ENCODE results near the gene METRNL.

DNA sequence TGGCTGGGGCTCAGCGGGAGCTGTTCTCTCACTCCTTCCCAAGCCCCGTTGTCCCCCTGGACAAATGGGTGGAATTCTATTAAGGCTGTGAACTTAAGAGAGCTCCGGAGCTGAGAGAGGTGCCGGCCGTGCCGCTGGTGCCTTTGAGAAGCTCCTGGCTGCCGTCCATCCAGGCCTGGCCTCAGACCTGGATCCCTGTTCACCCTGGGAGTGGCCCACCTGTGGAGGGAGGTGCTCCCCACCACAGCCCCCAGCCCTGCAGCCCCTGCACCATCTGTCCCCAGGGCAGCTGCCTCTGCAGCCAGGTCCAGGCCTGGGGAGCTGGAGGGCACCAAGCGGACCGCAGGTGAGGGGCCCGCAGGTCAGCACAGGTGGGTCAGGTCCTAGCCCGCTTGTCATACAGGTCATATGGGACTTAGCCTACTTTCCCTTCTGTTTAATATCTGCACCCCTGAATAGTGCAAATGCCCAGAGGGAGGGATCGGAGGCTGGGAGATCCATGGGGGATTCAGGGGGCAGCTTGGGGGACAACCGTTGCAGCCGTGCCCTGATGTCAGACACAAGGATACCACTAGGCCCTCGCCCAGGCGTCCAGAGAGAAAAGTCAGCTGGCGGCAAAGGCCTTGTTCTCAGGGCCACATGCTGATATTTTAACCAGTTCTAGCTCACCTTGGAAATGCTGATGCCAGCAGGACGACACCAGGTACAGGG, 15.2 kb upstream of the METRNL start:
- TF ChIP-seq, protein P1, sequence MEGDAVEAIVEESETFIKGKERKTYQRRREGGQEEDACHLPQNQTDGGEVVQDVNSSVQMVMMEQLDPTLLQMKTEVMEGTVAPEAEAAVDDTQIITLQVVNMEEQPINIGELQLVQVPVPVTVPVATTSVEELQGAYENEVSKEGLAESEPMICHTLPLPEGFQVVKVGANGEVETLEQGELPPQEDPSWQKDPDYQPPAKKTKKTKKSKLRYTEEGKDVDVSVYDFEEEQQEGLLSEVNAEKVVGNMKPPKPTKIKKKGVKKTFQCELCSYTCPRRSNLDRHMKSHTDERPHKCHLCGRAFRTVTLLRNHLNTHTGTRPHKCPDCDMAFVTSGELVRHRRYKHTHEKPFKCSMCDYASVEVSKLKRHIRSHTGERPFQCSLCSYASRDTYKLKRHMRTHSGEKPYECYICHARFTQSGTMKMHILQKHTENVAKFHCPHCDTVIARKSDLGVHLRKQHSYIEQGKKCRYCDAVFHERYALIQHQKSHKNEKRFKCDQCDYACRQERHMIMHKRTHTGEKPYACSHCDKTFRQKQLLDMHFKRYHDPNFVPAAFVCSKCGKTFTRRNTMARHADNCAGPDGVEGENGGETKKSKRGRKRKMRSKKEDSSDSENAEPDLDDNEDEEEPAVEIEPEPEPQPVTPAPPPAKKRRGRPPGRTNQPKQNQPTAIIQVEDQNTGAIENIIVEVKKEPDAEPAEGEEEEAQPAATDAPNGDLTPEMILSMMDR (conservative IDR thresholded peaks at IDR 0.05; ENCODE audit: low read depth, low read length): no peak
- TF ChIP-seq EZH2 (IDR thresholded peaks at IDR 0.05; ENCODE audit: low read length, unreplicated experiment): no peak

Data from PC-3 (cell line).